Activated CD4-positive, CD25-positive, alpha-beta regulatory T cell treated with anti-CD3 and anti-CD28 coated beads, Interleukin-2, amount 50 U/mL, for 72 hours (primary cell): ENCODE data around the gene TGM6.

ENCODE experiments used
- DNase-seq: peaks from one replicate; pipeline ENCODE4 v3.0.0; 2021

Gene TGM6

DNA sequence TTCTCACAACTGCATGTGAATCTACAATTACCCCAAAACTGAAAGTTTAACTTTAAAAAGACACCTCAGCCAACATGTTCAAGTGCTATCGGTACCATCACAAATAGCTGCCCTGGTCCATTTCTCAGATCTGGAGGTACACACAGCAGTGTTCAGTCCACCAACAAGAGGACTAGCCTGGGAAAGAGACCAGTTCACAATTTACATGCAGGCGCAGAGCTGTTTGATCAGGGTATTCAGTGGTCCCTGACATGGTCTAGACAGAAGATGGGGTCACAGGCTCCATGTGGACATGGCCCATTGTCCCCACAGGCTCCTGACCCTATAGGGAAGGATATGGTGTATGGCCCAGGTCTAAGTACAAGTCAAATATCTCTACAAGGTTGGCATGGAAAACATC is 15.6 kb upstream of the TGM6 start:
- no peak for DNase-seq

GRCh38 chr20:2365666-2366065 is 15.0 kb upstream of the TGM6 start:
- DNase-seq: no peak

DNA sequence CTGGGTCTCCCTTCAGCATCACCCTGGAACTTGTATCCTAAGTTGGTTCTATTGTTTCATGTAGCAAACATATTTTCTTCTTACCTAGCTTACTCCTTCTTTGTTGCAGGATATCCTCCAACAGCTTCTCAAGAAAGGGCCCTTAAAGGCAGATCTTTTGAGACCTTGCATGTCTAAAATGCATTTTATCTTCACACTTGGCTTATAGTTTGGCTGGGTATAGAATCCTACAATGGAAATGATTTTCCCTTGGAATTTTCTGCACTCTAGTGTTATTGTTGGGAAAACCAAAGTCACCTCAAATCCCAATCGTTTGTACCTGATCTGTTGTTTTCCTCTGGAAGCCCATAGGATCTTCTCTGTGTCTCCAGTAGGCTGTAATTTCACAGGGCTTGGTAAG is 12.1 kb upstream of the TGM6 start:
- DNase-seq: no peak

DNA sequence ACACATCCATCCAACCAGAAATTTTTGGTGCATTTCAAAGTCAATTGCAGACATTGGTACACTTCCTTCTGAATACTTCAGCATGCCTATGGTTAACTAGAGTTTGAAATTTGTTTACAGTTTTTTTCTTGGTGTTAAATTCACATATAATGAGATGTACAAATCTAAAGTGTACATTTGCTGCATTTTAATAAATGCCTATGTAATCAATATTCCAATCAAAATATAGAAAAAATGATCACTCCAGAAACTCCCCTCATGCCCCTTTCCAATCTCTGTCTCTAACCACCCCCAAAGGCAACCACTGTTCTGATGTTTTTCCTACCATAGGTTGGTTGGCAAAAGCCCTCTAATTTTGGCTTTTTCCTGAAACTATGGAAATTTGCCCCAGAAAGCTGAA is 7.6 kb upstream of the TGM6 start:
- DNase-seq: no peak

GRCh38 chr20:2374346-2375125 is 6.2 kb upstream of the TGM6 start:
- no peak for DNase-seq

- DNase-seq: no peak
These were observed 1.8 kb upstream of the TGM6 start for GRCh38 chr20:2378893-2379292.

DNA sequence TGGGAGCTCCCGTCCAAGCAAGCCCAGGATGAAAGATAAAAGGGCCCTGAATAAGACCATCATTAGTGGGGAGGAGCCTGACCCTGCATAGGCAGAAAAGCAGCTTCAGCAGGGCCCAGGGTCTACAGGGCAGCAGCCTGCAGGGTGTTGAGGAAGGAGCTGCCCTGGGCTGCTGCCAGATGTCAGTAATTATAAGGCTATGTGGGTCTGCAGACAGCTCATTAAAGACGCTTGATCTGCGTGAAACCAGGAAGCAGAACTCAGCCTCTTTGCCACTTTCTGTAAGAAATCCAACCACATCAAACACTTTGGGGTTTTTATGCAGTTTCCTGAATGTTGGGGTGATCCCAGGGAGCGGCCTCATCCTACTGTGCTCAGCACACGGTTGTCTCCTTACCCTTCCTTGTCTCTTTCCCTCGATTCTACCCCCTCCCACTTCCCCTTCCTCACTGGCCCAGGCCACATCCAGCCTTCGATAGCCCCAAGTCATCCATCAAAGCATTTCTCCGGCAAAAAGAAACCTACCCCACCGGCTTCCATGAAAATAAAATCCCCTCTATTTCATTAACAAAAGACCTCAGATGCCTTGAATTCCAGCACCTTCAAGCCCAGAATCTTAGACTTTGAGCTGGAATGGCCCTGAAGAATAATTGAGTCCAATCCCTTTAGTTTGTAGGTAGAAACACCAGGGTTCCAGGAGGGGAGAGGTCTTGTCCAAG is 1.0 kb upstream of the TGM6 start:
- DNase-seq: no peak

DNA sequence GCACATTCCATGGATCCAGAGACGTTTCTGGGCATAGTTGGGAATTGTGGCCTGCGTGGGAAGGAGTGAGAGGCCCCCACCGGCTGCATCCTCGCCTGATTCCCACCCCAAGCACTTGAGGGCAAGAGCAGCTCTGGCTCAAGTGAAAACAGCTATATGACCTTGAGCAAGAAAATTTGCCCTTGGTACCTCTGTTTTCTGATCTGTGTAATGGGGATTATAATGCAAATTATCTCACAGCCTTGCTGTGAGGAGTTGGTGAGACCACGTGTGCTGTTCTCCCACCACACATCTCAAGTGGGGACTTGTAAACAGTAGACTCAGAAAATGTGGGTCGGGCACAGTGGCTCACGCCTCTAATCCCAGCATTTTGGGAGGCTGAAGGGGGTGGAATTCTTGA is 602 bp downstream of the TGM6 start:
- DNase-seq: no peak

- no peak for DNase-seq
These were observed 2.1 kb downstream of the TGM6 start for GRCh38 chr20:2382833-2383232.

GRCh38 chr20:2385026-2385425 is 4.3 kb downstream of the TGM6 start:
- no peak for DNase-seq

DNA sequence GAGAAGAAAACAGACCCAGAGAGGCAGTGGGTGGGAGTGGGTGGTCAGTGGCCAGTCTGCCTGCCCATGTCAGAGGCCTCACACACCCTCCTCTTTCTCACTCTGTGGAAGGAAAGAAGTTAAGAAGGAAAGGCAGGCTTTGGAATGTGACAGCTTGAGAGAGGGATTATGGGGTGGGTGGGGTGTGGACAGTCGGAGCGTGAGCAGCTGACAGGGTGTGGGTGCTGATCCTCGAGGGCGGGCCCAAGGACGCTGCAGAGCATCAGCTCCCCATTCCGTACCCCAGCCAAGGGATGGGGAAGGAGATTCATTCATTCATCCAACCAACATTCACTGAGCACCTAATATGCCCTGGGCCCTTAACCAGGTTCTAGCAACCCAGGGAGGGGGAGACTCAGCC is 4.8 kb downstream of the TGM6 start:
- no peak for DNase-seq

GRCh38 chr20:2386516-2387179 is 5.9 kb downstream of the TGM6 start:
- no peak for DNase-seq

GRCh38 chr20:2387180-2387577 is 6.5 kb downstream of the TGM6 start:
- peak; percentile 53 for DNase-seq

DNA sequence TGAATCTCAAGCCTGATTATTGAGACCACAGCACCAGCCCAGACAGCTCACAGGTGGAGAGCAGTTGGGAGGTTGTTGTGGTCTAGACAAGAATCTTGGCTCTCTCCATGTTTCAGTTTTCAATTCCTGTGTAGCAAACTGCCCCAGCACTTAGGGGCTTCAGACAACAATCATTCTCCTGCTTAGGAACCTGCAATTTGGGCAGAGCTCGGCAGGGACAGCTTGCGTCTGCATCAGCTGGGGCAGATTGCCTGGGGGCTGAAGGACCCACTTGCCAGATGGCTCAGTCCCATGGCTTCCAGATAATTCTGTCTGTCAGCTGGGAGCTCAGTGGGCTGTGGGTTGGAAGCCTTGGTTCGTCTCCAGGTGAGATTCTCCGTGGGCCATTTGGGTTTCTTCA is 6.9 kb downstream of the TGM6 start:
- DNase-seq: no peak

DNA sequence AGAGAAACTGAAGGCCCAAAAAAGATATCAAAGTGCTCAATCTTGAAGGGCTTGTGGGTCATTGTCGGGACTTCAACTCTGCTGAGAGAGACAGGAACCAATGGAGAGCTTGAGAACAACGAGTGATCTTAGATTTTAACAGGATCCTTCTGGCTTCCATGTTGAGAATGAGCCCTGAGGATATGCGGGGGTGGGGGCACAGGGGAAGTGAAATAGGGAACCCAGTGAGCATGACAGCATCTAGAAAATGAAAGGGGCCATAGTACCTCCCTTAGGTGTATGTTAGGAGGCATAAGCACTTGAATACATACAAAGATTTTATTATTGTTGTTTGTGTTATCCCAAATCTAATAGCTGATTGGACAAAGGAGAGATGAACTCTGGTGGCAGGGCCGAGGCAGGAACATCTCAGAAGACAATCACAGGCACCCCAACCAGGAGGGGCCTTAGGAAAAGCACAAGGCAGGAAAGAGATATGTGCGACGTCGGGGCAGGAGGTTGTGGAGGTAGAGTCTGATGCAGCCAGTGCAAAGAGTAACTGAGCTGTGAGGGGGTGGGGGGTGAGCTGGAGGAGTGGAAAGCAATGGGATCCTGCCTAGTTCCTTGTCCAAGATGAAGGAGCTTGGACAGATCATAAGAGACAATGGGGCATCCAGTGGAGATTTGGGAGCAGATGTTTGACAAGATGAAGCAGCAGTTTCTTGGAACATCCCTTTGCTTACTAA is 10.4 kb downstream of the TGM6 start:
- no peak for DNase-seq

GRCh38 chr20:2394411-2395055 is 13.8 kb downstream of the TGM6 start:
- no peak for DNase-seq

DNA sequence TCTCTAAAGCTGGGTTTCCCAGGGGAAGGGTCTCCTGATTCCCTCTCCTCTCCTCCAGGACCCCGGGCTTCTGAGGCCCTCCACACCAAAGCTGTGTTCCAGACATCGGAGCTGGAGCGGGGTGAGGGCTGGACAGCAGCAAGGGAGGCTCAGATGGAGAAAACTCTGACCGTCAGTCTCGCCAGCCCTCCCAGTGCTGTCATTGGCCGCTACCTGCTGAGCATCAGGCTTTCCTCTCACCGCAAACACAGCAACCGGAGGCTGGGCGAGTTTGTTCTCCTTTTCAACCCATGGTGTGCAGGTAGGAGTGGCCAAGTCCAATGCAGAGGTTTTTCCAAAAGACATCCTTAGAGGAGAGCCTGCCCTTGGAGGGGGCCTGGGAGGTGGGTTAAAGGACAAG is 14.4 kb downstream of the TGM6 start:
- no peak for DNase-seq

- DNase-seq: no peak
These were observed 15.6 kb downstream of the TGM6 start for GRCh38 chr20:2396241-2396814.

DNA sequence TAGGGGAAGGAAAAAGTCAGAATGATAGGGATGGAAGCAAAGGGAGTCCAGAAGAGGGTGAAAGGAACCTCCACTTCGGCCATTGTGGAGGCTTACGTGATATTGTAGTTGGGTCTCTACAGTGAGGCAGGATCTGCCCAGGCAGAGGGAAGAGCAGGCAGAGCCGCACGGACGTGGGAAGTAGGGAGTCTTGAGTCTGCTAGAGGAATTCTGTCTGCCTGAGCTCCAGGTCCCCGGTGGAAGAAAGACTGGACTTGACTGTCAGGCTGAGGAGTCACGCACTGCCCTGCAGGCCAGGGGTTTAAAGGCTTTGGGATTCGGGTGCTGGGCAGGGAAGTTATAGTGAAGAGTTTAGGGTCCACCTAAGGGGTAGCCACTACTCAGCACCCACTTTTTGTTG is 16.4 kb downstream of the TGM6 start:
- DNase-seq: no peak

DNA sequence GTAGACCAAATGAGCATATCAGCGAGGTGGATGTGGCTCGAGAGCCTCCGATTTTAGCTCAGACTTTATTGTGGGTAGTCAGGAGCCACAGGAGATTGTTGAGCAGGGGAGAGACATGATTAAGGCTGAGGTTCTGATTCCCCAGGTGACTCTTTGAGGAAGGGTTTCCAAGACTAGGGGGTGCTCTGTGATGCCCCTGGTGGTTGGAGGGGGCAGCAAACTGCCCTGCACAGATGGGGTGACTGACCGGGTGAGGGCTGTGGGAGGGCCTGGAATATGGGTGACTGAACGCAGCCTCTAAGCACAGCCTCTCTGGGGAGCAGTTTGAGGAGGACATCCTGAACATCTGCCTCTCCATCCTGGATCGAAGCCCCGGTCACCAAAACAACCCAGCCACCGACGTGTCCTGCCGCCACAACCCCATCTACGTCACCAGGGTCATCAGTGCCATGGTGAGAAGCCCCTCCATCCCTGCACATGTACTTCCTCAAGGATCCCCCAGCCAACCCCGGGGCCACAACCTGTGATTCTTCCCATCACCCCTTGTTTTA is 17.0 kb downstream of the TGM6 start:
- no peak for DNase-seq

GRCh38 chr20:2398449-2398848 is 17.7 kb downstream of the TGM6 start:
- DNase-seq: no peak

DNA sequence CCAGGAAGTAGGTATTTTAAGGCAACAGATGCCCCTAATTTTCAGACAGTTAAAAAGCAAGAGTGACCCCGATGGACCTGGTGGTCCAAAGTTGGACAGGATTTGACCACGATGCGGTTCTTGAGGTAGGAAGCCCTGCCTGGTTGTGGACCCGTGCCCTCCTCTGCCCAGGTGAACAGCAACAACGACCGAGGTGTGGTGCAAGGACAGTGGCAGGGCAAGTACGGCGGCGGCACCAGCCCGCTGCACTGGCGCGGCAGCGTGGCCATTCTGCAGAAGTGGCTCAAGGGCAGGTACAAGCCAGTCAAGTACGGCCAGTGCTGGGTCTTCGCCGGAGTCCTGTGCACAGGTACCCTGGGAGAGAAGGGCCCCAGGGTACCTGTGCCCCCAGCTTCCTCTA is 18.7 kb downstream of the TGM6 start:
- no peak for DNase-seq
